Erythroblast (primary cell): ENCODE measurements around the gene AFMID.

Experiments used
- GATA1 ChIP-seq: IDR thresholded peaks from 2 replicates; pipeline ENCODE4 v1.6.1; 2011; ENCODE audit warnings: low read depth, mild to moderate bottlenecking, control low read depth, low read length, moderate library complexity
- POLR2A ChIP-seq: IDR thresholded peaks from 2 replicates; pipeline ENCODE4 v1.6.1; 2011; ENCODE audit warnings: mild to moderate bottlenecking, low read length

- TF ChIP-seq POLR2A (no peak), GATA1 (no peak)
These were observed 69.8 kb downstream of the AFMID start for GRCh38 chr17:78256707-78257591.
